ENCODE measurements around the gene TMEM9.

DNA sequence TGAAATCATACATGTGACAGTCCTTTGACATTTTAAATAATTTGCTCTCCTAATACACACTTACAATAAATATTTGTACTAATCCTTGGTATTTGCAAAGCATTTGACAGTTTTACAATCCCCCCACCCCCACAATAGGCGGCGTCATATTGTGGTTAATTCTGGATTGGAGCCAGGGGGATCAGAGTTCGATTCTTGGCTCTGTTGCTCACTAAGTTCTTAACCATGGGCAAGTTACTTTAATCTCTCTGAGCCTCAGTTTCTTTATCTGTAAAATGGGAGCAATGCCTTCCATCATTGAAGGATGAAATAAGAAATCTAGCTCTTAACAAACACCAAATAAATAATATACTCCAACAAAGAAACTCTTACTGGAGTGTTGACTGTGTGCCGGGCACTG lies 65.9 kb downstream of the TMEM9 start:
- TF ChIP-seq EZH2 (IDR thresholded peaks at IDR 0.05) (no peak), POLR2AphosphoS5 (IDR thresholded peaks at IDR 0.05; ENCODE audit: borderline replicate concordance, low read depth, low read length) (no peak), FOXP2 (optimal IDR thresholded peaks at IDR 0.05; ENCODE audit: control extremely low read depth, extremely low read length, insufficient read depth) (no peak)

All from SK-N-MC (cell line).